Brain microvascular endothelial cell (primary cell): ENCODE results near the gene GZMA.

ENCODE experiments used
- DNase-seq: peaks from one replicate; pipeline ENCODE4 v3.0.0-alpha.2; 2020
- H3K27ac ChIP-seq: fragments of 250-450 bp; sonication (Bioruptor Pico); 2 replicates; pipeline ENCODE4 v1.5.1; 2020; ENCODE audit warnings: mild to moderate bottlenecking, moderate library complexity
- H3K27me3 ChIP-seq: fragments of 250-450 bp; sonication (Bioruptor Pico); replicated peaks from 2 replicates; pipeline ENCODE4 v1.5.1; 2020; ENCODE audit warnings: mild to moderate bottlenecking
- H3K36me3 ChIP-seq: fragments of 250-450 bp; sonication (Bioruptor Pico); replicated peaks from 2 replicates; pipeline ENCODE4 v1.5.1; 2020; ENCODE audit warnings: mild to moderate bottlenecking
- H3K4me3 ChIP-seq: 2 replicates; pipeline ENCODE4 v1.5.1; 2011; ENCODE audit warnings: low read depth, mild to moderate bottlenecking, control low read depth, low read length, moderate library complexity
- in situ Hi-C: cut with HindIII; loops from 2 replicates; pipeline ENCODE4 v1.10.0; 2017; ENCODE audit warnings: low sequenced_read_pairs, low pct_ligation_motif_present
- TF ChIP-seq, protein P1 (sequence below): IDR thresholded peaks from 2 replicates; pipeline ENCODE4 v1.5.1; 2011; ENCODE audit warnings: low read depth, mild to moderate bottlenecking, moderate library complexity, low read length, control low read depth, inconsistent platforms; ENCODE audit errors: missing control alignments

GZMA gene

DNA sequence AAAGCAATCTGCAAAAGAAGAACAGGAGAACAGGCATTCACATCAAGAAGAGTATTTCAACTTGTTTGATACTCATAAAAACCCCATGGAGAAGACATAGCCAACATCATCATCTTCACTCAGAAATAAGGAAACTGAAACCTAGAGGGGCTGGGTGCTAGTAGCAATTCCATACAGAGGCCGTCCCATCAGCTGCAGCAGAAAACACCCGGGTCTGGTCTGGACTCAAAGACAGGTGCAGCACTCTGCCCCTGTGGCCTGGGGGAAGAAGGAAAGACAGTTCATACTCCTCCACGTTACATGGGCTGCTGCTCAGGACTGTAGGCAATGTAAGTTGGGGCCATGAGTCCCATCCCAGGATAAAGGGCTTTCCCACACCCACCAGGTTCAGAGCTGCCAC lies 11.6 kb downstream of the GZMA start:
- no peak overlapping the region for H3K4me3 ChIP-seq
- H3K27me3 ChIP-seq = no peaks in the 10 kb centered on the region
- no peaks in the 10 kb centered on the region for H3K36me3 ChIP-seq
- no peak overlapping the region for H3K27ac ChIP-seq
- DNase-seq = no peak
- in situ Hi-C loops = no loop called here
- TF ChIP-seq, protein P1, sequence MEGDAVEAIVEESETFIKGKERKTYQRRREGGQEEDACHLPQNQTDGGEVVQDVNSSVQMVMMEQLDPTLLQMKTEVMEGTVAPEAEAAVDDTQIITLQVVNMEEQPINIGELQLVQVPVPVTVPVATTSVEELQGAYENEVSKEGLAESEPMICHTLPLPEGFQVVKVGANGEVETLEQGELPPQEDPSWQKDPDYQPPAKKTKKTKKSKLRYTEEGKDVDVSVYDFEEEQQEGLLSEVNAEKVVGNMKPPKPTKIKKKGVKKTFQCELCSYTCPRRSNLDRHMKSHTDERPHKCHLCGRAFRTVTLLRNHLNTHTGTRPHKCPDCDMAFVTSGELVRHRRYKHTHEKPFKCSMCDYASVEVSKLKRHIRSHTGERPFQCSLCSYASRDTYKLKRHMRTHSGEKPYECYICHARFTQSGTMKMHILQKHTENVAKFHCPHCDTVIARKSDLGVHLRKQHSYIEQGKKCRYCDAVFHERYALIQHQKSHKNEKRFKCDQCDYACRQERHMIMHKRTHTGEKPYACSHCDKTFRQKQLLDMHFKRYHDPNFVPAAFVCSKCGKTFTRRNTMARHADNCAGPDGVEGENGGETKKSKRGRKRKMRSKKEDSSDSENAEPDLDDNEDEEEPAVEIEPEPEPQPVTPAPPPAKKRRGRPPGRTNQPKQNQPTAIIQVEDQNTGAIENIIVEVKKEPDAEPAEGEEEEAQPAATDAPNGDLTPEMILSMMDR = no peak

DNA sequence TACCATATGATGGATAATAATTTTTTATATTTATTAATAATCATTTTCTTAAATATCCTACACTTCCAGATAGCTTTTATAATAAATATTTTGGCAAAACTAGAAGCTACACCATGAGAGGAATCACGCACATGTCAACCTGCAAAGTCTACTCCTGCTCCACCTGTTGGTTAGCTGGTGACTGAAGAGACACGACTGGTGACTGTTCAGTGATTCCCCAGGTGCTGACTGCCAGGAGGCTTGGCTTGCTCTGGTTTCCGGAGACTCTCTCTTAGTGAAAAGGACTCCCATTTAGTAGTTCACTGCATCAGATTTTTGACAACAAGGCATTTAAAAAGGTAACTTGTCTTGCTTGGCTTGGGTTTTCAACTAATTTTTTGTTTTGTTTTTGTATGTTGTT lies 20.9 kb downstream of the GZMA start:
- TF ChIP-seq, protein P1 = no peak
- in situ Hi-C loops = no loop called here
- H3K27me3 ChIP-seq = no peaks in the 10 kb centered on the region
- no peaks in the 10 kb centered on the region for H3K36me3 ChIP-seq
- no peak overlapping the region for H3K27ac ChIP-seq
- no peak overlapping the region for H3K4me3 ChIP-seq
- no peak for DNase-seq

DNA sequence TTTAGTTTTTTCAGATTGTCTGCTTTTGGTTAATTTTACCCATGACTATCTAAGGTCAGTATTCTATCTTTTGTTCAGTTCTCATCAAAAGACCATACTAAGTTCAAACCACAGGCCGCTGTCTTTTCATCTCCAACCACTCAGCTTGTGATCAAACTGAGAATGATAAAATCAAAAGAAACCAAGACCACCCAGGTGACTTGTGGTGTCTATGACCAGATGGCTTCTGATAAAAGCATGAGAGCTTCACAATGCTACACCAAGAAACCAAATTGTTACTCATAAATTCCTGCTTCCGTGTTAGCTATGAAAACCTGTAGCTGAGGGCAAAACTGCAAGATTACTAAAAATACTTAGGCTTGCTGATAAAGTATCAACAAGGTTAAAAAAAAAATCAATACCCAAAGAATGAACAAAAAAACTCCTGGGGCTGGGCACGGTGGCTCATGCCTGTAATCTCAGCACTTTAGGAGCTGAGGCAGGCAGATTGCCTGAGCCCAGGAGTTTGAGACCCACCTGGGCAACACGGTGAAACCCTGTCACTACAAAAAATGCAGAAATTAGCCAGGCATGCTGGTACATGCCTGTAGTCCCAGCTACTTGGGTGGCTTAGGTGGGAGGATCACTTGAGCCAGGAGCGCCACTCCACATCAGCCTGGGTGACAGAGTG lies 31.7 kb downstream of the GZMA start:
- Histone ChIP-seq H3K27ac (no peak overlapping the region), H3K27me3 (no peaks in the 10 kb centered on the region), H3K36me3 (no peaks in the 10 kb centered on the region), H3K4me3 (no peak overlapping the region)
- in situ Hi-C loops = loop anchor here (25.0 kb wide), 1 partner anchor 222 kb away; no protein-coding TSS in a partner anchor
- TF ChIP-seq, protein P1 = no peak
- no peak for DNase-seq

DNA sequence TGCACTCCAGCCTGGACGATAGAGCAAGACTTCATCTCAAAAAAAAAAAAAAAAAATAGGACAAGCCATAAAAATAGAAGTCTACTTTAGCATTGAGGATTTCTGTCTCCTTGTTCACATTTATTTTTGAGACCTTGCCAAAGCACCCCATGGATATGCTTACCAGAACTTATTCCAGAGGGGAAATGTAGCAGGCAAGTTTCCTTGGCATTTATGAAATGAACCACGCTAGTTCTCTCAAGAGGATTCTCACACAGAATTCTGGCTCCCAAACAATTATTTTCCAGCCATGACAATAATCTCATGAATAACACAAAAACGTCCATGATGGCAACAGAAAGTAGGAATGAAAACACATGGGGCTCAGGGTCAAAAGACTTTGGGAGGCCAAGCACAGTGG lies 34.1 kb downstream of the GZMA start:
- DNase-seq = no peak
- TF ChIP-seq, protein P1 = no peak
- Histone ChIP-seq H3K36me3 (no peaks in the 10 kb centered on the region), H3K27me3 (no peaks in the 10 kb centered on the region), H3K27ac (no peak overlapping the region), H3K4me3 (no peak overlapping the region)
- in situ Hi-C loops = loop anchor here (25.0 kb wide), 1 partner anchor 224 kb away; no protein-coding TSS in a partner anchor

DNA sequence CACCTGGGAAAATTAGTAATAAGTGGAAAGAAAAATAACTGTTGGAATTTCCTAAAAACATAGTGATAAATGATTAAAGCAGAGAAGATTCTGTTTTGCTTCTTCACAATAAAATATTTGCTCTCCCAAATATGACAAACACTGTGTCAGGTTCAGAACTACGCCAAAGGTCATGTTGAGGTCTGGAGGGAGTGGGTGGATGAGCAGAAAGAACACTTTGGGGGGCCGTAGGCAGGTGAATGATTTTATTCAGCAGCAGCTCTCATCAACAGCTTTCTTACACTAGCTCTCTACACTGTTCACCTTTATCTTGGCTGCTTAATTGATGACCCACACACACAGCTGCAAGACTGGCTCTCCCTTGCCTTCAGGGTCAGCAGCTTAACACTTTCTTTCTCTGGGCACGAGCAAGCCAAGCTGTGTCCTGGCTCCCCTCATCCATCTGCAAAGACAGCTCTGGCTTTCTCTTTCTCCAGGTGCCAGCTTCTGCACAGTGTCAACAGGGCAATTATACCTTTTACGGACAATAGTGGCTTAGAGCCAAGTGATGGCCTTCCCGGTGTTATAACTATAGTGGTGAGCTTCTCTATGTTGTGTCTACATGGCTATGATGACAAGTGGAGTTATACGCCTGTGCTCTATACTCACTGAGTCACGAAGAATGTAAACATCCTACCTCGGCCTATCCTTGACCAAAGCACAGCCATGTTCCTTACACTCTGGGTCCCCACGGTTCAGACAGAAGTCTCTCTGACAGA lies 38.6 kb downstream of the GZMA start:
- no peak overlapping the region for H3K4me3 ChIP-seq
- TF ChIP-seq, protein P1 = no peak
- in situ Hi-C loops = loop anchor here (25.0 kb wide), 1 partner anchor 229 kb away; no protein-coding TSS in a partner anchor
- H3K36me3 ChIP-seq = no peaks in the 10 kb centered on the region
- H3K27ac ChIP-seq = no peak overlapping the region
- H3K27me3 ChIP-seq = no peaks in the 10 kb centered on the region
- DNase-seq = no peak
